CD4-positive, alpha-beta T cell treated with Interleukin-4 for 1 hour (primary cell): ENCODE measurements around the gene NUDCD2.

Experiments used
- DNase-seq, 2 donors: peaks; one replicate each; pipeline ENCODE4 v3.0.0-alpha.2; 2020 to 2022

Gene NUDCD2, protein sequence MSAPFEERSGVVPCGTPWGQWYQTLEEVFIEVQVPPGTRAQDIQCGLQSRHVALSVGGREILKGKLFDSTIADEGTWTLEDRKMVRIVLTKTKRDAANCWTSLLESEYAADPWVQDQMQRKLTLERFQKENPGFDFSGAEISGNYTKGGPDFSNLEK

DNA sequence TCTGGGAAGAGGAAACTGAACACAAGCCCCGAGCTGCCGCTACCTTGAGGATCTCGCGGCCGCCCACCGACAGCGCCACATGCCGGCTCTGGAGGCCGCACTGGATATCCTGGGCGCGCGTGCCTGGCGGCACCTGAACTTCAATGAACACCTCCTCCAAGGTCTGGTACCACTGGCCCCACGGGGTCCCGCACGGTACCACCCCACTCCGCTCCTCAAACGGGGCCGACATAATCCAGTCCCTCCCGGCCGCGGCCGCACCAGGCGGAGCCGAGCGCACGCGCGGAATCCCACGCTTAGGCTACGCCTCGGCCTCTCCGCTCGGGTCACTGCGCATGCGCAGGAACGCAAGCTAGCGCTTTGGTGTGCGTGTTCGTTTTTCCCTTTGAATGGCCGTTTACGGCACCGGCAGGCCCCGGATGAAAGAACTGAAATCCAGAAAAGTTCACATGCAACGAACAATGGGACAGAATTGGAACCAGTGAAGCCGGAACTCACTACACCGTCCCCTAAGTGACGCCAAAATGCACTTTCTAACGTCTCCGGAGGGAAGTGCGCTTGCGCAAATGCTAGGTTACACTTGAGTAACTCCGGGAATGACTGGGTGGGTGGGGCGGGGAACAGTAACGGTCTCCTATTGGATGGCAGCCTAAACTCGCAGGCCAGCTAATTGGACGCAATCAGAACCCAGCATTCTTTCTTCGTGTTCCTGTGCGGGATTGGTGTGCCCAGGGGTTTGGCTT lies at the start of gene NUDCD2:
NUDCD2 (minus strand) TSS at position 284 of the 743 bp plus-strand sequence; CDS start at position 232, 52 bp downstream.
- peak; percentile 97 for DNase-seq

DNA sequence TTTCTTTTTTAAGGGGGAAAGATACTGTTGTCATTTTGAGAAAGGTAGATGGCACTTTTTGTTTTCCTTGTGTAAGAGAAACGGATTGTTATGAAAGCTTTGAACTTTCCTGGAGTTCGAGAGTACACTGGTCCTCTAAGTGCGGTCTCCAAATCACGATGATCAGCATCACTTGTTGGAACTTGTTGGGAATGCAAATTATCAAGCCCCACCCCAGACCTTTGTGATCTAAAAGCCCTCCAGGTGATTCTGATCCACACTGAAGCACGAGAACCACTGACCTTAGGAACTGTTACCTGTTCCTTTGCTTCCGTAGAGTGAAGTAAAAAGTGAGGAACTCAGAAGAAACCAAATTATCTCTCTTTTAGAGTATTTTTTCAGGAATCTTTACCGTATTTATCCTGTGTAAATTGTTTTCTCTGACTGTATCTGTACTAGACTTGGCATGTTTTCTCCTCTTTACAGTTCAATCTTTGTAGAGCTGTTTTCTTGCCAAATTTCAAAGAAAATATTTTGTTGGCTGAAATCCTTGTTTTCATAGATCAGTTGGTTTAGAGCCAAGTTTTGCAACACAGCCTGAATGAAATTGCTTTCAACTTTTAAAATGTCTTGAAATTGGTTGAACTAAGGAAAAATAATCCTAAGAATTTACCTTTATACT lies 49.5 kb upstream of the NUDCD2 start:
- DNase-seq, result no peak

DNA sequence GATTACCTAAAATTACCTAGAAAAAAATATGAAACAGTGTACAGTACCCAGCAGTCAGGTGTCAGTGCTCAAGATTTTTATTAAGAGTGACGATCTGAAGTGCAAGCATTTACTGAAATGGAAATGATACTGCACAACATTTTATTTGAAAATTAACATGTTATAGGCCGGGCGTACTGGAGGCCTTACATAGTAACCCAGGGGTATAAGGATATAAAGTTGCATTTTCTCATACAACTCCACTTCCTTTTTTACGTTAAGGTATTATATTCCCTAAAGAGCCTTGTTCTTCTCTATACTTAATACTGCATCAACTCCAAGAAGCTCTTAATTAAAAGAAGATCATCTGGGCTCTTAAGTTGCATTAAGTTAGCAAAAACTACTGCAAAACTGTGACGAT lies 48.9 kb upstream of the NUDCD2 start:
- peak in 1 of 2 donors; percentile 6 for DNase-seq

DNA sequence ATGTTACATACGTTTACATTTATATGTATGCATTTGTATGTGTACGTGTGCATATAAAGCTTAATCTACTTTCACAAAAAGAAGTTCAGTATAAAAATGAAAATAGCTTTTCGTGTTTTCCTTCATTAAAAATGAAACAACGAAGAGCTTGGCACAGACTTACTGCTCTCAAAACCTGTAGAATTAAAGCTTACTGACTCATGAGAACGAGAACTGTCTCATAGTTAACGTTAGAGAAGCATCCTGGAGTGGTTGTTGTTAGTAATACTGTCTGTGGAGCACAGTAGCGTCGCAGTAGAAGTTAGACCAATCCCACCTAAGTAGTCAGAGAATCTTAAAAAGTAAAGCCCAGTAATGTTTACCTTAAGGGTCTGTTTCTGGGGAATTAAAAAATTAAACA lies 46.8 kb upstream of the NUDCD2 start:
- peak in 1 of 2 donors; percentile 51 for DNase-seq

DNA sequence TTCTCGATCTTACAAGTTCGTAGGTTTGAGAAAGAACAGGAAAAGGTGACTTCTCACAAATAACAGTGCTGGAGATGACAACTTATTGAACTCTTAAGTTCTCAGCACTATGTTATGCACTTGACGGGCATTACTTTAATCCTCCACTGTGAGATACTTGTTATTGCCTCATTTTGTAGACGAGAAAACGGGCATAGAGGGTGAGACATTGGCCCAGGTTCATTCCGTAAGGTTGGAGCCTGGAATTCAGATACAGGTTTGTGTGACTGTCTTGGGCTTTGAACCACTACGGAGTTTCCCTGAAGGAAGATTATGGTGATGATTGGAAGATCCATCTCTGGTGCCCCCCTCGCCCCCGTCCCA lies 46.2 kb upstream of the NUDCD2 start:
- DNase-seq, result peak in 1 of 2 donors; percentile 24

DNA sequence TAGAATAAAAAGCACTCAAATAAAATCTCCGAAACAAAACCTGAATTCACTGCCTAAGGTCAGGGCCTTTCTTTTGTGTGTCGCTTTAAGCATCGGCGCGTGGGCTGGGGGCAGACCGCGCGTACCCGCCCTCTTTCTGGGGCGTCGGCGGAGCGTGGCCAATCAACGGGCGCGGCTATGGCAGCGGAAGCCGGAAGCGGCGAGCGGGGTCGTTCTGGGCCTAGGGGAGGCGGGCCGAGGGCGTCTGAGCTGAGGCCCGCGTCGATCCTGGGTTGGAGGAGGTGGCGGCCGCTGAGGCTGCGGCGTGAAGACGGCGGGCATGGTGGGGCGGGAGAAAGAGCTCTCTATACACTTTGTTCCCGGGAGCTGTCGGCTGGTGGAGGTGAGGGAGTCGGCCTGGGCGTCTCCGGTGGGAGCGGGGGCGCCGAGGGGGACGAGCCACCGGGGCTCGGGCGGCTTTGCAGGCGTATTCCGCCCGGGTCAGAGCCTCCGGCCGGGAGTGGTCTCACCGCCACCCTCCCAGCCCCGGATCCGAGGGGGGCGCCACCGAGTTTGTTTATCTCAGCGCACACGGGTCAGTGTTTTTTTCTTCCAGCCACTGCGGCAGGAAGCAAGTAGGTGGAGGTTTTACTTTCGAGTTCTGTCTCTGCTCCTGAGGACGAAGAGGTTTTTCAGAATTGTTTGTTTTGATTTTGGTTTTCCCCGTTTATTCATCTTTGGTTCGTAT lies 45.6 kb upstream of the NUDCD2 start, which contains the start of gene MAT2B:
MAT2B (plus strand) TSS at position 252 of the 727 bp plus-strand sequence; CDS start at position 320, 68 bp downstream.
- DNase-seq, result peak; percentile 95 to 96

DNA sequence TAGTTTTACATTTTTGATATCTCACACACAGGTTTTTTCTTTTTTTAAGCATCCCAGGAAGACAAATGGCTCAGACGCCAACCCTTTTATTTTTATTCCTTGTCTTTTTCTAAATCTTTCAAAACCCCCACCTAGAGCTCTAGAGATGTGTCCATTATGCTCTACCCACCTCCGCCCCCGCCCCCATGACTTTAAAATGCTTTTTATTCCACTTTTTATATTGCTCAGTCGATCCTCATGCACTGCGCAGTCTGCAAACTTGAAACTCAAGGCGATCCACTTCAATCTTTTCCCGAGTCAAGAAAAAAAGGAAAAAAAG lies 45.1 kb upstream of the NUDCD2 start:
- no peak for DNase-seq

DNA sequence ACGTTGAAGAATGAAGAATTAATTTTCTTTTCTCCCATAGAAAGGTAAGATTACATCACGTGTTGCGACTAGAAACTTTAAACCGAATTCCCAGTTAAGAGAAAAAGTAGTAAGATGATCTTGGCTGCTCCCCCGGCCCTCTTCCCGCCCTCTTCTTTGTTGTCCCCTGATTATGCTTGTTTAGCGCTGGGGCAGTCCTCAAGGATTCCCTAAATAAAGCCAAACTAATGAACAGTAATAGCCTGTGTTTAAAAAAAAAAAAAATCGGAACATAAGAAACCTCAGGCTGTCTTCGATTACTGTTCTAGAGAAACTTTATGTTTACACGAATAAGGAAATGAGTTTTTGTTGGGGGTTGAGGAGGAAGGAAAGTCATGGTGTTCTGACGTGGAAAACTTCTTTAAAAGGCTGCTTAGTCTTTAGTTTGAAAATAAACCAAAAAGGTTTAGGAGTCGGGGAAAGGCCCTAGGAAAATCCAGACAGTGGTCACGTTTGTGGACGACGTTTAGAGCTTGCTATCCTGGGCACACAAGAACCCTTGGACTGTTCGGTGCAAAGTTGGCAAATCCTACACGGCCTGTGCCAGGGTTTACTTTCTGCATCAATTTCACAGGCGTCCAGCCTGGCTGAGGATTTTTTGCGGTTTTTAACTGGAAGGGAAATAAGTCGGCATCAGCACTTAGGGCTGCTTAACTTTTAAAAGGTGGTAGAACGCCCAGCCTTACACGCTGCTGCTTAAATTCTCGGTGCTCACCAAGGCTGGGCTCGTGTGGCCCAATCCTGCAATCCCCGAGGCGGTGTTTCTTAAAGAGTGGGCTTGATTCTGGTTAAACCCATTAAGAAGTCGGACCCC lies 44.4 kb upstream of the NUDCD2 start:
- DNase-seq, result peak; percentile 87

DNA sequence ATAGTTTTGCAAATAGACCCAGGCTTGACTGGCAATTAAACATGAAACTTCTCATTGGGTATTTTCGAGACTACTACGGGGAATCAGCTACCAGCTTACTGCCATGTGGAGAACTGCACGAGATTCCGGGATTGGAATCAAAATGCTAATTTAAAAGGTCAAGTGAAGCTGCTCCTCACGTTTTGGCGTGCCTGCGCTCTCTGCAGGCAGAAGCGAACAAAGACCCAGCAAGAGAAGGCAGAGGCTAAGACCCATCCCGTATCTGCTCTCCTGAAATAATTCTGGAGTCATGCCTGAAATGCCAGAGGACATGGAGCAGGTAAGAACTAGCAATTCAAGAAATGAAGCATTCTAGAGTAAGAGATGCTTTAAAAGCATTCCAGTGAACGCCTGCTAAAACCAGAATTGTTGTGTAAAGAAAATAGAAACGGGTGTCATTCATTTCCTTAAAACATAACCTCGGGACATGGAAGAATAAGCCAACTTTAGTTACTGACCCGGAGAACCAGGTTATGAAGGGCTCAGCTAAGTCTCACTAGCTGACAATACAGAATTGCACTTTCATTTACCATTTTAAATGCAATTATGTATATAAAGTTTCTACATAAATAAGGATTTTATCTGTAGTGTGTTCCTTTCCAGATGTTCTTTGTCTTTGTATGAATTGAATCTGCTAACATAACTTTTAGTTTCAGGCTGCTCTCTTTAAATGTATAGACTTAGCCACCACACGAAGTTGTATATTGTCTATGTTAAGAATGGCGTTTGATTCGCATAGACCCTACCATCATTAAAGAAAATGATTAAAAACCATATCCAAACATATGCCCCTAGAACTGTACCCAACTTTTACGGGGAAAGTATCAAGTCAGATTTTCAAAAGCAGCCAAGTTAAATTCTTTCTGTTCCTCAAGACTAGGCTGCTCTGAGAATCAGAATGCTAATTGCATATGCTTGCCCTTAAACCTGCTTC lies 43.5 kb upstream of the NUDCD2 start:
- DNase-seq, result peak; percentile 56 to 59

DNA sequence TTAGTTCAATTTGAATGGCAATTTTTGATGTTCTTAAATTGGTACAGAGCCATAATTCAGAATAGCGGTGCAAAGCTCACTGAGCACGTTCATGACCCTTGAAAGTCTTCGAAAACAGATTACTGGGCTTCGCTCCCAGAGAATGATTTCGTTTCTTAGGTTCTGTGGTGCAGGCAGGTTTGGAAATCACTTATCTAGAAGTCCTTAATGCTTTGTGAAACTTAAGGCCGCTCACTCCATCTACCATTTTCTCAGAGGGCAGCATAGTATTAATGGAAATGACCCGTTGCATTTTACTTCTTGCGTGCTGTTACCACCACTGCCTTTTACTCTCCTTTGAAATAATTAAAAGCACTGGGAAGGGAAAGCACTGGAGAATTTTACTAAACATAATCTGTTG lies 42.6 kb upstream of the NUDCD2 start:
- no peak for DNase-seq

DNA sequence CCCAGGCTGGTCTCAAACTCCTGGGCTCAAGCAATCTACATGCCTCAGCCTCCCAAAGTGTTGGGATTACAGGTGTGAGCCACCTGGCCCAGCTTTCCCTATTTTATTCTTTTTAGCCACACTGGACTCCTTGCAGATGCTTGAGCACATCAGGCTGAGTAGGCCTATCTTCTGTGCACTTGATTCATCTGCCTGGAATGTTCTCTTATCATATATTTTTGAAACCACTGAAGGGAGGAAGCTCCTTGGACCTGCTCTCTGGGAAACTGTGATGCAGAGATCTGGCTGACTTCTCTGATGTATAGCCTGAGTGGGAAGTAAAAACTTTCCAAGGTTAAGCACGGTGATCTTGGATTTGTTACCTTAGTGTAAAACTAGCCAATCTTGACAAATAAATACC lies 39.0 kb upstream of the NUDCD2 start:
- no peak for DNase-seq

DNA sequence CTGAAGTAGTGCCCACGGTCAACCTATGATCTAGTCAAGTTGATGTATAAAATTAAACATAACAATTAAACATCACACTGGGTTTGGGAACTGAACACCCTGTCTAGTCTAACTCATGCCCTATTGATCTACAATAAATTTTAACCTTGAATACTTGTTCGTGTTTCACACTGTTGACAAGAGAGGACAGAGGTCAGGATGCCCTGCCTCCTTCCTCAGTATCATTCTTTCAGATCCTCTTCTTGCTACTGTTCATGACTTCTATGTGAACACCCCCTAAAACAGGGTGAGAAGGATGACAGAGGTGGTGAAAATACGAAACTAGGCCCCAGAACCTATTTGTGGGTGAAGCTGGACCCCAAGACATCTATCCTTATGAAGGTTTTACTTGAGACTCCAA lies 37.4 kb upstream of the NUDCD2 start:
- DNase-seq, result no peak

DNA sequence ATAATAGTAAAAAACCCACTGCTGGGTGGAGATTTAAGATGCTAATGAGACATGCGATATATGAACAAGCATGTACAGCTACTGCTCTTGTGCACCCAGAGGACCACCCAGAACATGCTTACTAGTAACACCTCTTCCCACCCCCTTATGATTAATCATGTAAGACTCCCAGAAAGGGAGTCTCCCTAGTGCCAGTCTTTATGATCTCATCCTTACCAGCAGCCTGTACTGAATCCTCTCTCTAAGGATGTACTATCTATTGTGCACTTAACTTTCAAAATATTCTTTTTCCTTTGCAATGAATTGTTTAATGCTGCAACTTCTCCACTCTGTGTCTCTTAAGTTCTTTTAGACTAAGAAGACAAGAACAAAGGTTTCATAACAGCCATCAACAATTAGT lies 36.4 kb upstream of the NUDCD2 start:
- no peak for DNase-seq

DNA sequence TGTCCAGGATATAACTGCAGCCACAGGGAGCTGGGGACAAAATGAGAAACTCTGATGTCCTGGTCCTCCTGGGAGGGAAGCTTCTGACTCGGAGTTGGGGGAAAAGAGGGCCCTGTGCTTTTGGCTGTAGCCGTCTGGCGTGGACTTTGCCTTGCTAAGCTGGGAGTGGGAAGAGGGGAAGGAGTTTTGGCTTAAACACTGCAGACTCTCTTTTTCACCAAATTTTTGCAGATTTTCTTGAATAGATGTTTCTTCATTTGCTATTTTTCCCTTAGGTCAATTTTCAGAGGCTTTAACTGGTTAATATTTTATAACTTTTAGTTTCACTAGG lies 29.8 kb upstream of the NUDCD2 start:
- no peak for DNase-seq

DNA sequence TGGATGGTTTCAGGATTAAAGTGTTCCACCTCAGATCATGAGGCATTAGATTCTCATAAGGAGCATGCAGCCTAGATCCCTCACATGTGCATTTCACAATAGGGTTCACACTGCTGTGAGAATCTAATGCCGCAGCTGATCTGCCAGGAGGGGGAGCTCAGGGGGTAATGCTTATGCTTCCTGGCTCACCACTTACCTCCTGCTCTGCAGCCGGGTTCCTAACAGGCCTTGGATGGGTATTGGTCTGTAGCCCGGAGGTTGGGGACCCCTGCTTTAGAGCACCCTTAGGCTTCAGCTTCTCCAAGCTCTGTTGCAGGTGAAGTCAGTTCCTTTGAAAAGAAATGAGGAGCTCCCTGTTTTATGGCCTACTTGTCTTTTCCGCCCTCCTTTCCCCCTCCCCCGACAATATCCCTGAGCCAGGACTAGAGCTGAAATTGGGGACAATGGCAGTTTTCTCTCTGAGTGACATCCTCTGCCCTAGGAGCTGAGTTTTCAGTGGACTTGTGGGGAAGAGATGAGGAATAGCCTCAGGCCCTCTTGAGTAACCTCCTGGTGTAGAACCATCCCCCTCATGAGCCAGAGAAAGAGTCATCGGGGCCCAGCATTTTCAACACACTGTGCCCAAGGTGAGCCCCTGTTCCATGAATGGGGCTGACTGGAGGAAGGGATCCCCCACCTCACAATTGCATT lies 29.3 kb upstream of the NUDCD2 start:
- peak; percentile 29 to 30 for DNase-seq

DNA sequence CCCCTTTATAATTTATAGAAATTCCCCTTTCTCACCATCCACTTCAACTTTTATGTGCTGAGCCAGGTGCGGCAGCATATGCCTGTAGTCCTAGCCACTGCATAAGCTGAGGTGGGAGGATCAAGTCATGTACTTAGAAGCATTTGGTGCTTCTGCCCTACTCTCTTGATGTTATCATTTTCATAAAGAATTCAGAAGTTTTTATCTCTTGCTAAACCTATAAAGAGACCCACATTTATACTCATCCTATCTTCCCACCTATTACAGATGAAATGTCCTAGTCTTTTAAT lies 19.0 kb upstream of the NUDCD2 start:
- DNase-seq, result no peak

DNA sequence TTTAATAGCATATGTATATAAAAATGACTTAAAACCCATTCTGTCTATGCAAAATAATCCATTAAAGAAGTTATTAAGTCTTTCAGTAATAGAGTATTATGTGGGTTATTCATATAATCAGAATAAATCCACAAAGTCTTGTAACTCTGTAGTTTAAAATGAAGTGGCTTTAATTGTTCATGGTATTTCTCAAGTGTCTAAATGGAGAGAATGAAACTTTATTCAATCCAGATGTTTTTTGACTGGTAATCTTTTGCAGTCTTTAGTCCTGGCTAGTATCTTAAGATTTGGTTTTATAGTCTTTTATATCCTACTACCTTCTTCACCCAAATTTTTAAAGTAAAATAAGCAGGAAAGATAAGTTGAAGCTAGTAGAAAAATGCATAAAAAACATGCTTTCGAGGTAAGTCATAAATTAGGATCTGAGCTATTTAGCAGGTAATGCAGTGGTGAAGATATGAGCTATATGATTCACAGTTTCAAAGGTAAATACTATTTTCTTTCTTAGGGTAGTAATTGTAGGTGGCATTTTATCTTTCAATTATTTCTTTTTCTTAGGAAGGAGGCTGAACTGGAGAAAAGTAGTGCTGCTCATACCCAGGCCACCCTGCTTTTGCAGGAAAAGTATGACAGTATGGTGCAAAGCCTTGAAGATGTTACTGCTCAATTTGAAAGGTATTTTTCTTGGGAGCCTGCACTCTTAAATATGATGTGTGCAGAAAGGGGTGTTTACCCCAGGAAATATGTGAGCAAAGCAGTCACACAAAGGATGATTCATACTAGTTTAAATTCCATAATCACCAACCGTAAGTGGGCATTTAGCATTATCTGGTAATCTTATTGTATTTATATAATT lies 18.5 kb upstream of the NUDCD2 start:
- DNase-seq, result no peak

DNA sequence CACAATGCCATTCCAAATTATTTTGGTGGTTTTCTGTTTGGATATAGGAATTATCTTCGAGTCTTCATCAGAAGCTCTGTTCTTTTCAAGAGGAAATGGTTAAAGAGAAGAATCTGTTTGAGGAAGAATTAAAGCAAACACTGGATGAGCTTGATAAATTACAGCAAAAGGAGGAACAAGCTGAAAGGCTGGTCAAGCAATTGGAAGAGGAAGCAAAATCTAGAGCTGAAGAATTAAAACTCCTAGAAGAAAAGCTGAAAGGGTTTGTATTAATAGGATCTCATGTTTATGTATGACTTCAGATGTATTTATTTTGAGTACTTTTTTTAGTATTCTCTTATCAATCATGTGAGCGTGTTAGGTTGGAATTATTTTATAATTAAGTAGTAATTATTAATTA lies 15.5 kb upstream of the NUDCD2 start:
- DNase-seq, result no peak

DNA sequence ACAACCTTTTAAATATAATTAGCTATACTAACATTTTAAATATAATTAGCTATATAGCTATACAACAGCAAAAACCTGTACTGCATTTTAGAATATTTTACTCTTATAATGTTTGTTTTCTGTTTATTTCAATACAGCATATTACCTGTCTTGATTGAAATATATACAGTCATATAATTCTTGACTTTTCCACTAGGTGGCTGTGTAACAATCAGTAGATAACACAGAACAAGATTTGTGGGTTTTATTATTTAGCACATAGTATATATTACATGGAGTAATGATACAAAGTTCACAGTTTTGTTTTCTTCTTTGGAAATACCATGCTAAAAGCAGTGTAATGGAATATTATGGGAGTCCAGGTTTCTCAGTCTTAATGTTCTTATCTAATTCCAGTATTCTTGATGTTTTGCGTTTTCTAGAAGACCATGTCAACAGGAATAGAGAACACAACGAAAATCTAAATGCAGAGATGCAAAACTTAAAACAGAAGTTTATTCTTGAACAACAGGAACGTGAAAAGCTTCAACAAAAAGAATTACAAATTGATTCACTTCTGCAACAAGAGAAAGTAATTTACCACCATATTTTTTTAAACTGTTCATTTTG lies 13.8 kb upstream of the NUDCD2 start:
- peak in 1 of 2 donors; percentile 45 for DNase-seq

DNA sequence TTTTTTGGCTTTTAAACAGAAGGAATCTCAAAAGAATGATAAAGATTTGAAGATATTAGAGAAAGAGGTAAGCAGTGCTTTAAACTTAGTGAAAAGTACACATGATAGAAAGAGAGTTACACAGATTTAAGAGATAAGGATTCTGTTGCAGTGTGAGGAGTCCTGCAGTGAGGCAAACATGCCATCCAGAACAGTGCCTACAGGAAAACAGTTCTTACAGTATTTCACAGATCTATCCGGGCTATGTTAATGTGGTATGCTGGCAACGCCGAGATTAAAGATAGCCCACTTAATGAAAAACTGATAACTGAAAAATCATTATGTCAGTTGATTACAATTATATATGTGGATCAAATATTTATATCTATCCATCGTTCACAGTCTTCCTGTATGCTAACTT lies 7.8 kb upstream of the NUDCD2 start:
- no peak for DNase-seq
